ENCODE measurements around the gene RNASEH2A.
A peak's percentile ranks its signal among the peaks of the same experiment; 100 is the strongest.

DNA sequence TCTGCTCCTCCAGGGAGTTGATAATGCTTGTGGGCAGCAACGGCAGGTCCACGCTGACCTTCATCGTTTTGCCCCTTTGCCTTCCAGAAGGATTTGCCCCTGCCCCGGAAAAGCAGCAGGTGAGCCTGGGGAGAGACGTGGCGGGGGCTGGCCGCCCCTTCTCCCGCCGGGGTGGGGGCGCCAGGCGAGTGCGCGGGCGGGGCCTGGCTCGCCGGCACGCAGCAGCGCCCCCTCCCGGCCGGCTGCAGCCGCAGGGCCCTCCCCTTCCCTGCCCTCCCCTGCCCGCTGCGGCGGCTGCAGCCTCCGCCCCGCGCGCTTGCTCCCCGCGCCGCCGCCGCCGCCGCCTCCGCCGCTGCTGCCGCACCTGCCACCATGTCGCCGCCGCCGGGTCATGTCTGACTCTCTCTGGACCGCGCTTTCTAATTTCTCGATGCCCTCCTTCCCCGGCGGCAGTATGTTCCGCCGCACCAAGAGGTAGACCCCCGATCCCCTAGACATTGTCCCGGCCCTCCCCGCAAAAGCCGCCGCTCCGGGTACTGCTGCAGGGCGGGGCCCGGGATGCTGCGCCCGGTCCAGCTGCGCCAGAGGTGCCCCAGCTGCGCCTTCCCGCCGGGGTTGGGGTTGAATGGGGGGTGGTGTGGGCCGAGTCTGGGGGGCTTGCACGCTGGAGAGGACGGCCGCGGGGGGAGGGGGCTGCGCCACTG is 31.9 kb downstream of the RNASEH2A start, which contains the start of gene MAST1:
- TF ChIP-seq HNRNPH1 (optimal IDR thresholded peaks at IDR 0.05; ENCODE audit: low read depth, low read length) (no peak), ELF4 (CRISPR knock-in tag; IDR thresholded peaks at IDR 0.05; ENCODE audit: borderline replicate concordance) (no peak), ATF3 (CRISPR knock-in tag; IDR thresholded peaks at IDR 0.05) (no peak), SP4 (CRISPR knock-in tag; IDR thresholded peaks at IDR 0.05) (peak; percentile 56; the same call in 1 of the 2 replicates), FOXJ3 (CRISPR knock-in tag; IDR thresholded peaks at IDR 0.05; ENCODE audit: borderline replicate concordance) (no peak), ATF7 (IDR thresholded peaks at IDR 0.05) (no peak), ATF7 (CRISPR knock-in tag; IDR thresholded peaks at IDR 0.05) (no peak), GLI4 (CRISPR knock-in tag; IDR thresholded peaks at IDR 0.05; ENCODE audit: borderline replicate concordance) (no peak), JARID2 (CRISPR knock-in tag; IDR thresholded peaks at IDR 0.05; ENCODE audit: insufficient replicate concordance) (no peak), CTCF (CRISPR knock-in tag; IDR thresholded peaks at IDR 0.05) (peak; percentile 56; the same call in 1 of the 2 replicates), USF2 (IDR thresholded peaks at IDR 0.05; ENCODE audit: low read depth, low read length) (no peak), USF2 (CRISPR knock-in tag; IDR thresholded peaks at IDR 0.05; ENCODE audit: borderline replicate concordance) (no peak), MZF1 (CRISPR knock-in tag; IDR thresholded peaks at IDR 0.05; ENCODE audit: borderline replicate concordance) (no peak), THYN1 (CRISPR knock-in tag; IDR thresholded peaks at IDR 0.05; ENCODE audit: borderline replicate concordance, low read depth) (no peak), EP300 (IDR thresholded peaks at IDR 0.05; ENCODE audit: low read depth in 2 of 2, low read length in 2 of 2) (no peak), EP300 (CRISPR knock-in tag; IDR thresholded peaks at IDR 0.05; ENCODE audit: borderline replicate concordance) (no peak)
